Measurements from ENCODE around the gene C2orf78. TPM values are rescaled to one million over a fixed set of nuclear protein-coding genes. Genes with fewer than 3 reads are reported as not detected.

The C2orf78 gene, protein sequence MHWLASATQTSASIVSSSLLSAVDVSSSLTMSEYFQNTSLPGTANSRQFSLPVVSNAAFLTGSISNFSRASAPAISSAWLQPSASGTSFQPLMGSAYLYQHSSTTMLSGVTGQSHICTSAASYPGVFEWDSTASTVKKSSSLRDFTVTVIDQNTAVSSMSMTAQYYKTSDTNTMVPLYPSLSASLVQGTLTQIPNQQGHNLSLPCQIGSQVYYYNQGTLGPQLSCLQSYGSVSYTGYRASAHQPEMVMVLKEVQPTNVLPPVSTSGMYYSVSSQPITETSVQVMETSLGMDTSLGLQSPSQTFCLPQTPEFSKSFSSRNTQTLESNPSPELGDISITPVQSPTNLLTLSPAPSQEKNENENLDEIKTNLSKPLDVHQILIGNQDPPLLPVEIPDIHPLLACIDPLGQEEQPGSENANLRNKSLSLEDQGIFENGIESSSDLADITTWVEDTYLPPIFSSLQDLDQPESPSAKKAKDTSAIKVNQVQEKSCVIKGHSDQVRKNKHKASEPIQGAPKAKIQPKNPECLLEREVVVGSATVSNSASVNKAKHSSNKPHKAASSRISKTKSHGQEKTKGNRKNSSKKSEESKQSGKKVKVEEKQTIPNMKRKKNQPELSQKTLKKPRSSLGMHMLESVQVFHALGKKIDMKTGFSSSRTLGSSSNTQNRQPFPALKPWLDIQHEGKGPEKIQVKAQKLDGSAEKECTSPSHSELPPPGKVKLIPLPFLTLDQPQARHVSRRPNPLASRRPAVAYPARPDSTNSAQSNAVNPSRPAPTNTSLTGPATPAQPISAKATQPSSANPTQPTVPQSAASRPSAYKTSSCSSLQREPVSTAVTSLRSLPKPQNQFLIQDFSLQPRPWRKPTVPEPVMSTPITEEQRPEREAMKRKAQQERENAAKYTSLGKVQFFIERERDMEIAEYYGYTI
- total RNA-seq (2022; extraction: Qiagen RNA extraction), result not detected in 5 replicates

GRCh38 chr2:73783883-73784282 is at the start of gene C2orf78:
C2orf78 (plus strand) TSS chr2:73784183; CDS start chr2:73784310, 127 bp downstream.

DNA sequence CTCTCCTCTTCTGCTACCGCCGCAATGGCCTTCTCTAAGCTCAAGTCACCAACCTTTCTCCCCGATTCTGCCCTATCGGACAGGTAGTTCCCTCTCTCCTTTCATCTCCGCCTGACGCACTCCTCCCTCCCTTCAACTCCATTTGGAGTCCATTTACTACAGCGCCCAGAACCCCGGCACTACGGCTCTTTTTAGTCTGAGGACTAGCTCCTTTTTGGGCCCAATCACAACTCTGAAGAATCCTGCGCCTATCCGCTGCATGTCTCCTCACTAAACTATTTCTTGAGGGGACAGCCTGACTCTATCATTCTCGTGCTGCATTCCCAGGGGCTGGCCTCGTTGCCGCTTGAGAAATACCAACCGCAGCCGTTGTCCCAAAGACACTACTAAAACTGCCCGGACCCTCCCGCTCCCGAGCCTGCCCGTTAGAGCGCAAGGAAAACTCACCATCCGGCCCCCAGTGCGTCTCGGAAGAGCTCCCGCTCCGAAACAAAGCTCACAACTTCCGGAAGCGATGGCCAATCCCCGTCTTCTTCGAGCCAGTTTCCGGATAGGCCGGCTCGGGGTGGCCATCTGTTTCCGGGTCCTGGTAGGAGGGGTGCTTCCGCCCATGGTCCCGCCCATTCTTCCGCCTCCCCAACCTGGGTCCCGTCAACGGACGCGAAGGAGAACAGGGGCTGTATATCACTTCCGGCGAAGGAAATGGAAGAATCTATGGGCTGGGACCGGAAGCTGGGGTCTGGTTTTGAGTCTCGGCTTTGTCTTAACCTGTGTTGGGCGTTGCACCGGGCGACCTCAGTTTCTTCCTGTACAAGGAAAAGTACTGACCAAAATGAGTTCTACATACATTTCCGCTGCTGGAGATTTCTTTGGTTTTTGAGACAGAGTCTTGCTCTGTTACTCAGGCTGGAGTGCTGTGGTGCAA is 46.9 kb upstream of the C2orf78 start, which contains the start of gene TPRKB:
TSS of gene TPRKB (minus strand) at position 491 of the 925 bp plus-strand sequence. CDS start 2,776 bp downstream, outside the sequence.

GRCh38 chr2:73779467-73780236 is 4.3 kb upstream of the C2orf78 start, which contains the start of gene DUSP11:
DUSP11 (minus strand) TSS chr2:73780103; CDS start chr2:73779974, 129 bp downstream.

GRCh38 chr2:73828818-73829570 is 45.0 kb downstream of the C2orf78 start, which contains the start of gene STAMBP:
STAMBP (plus strand) TSS chr2:73828961; CDS start chr2:73830857, 1,896 bp downstream.

Other genes with a start within 250 kb of the C2orf78 start
- gene NAT8, start 141.8 kb upstream of the C2orf78 start, total RNA-seq (2022; extraction: Qiagen RNA extraction), result not detected in 5 replicates
- gene TPRKB, start 46.8 kb upstream of the C2orf78 start, total RNA-seq (2022; extraction: Qiagen RNA extraction), result 64.7 to 84.6 TPM (median 75.8 TPM) in 5 replicates
- 37.7 to 47.7 TPM (median 39.0 TPM) in 5 replicates for gene DUSP11, start 4.1 kb upstream of the C2orf78 start, total RNA-seq (2022; extraction: Qiagen RNA extraction)
- 48.4 to 53.9 TPM (median 51.5 TPM) in 5 replicates for gene STAMBP, start 44.8 kb downstream of the C2orf78 start, total RNA-seq (2022; extraction: Qiagen RNA extraction)
- 0.20 to 0.39 TPM (median 0.25 TPM) in 5 replicates for gene ACTG2, start 108.8 kb downstream of the C2orf78 start, total RNA-seq (2022; extraction: Qiagen RNA extraction)
- gene DGUOK, start 142.7 kb downstream of the C2orf78 start, total RNA-seq (2022; extraction: Qiagen RNA extraction), result 142 to 171 TPM (median 168 TPM) in 5 replicates
- 7.5 to 11.3 TPM (median 9.3 TPM) in 5 replicates for gene TET3, start 200.7 kb downstream of the C2orf78 start, total RNA-seq (2022; extraction: Qiagen RNA extraction)

Data from A549 treated with Hydrocortisone at 1 μM for 4 hours (cell line).